Heart left ventricle (tissue), 16 donors: ENCODE results near the gene NOS1AP. TPM values are rescaled to one million over a fixed set of nuclear protein-coding genes. Genes with fewer than 3 reads are reported as not detected.

Source experiments
- ATAC-seq, 4 donors: fragments of 200-7000 bp; cut with Tn5 transposase; one replicate each; pipeline ENCODE4 v1.9.1; 2020 to 2022; ENCODE audit warnings: moderate library complexity in 4 of 4, mild to moderate bottlenecking in 3 of 4, moderate number of reproducible peaks in 1 of 4
- DNase-seq, 5 donors: peaks; one replicate each; pipeline ENCODE4 v3.0.0-alpha.2; 2020
- H3K27ac ChIP-seq, 12 donors: fragments of 200-600 bp; sonication (generic) in 4 of 12; one replicate each; pipeline versions ENCODE4 v1.5.0 to v1.8.0; 2016 to 2022; ENCODE audit warnings: mild to moderate bottlenecking in 2 of 12
- H3K27me3 ChIP-seq, 9 donors: fragments of 200-600 bp; sonication (generic) in 2 of 9; one replicate each; pipeline versions ENCODE4 v1.5.1 to v1.8.0; 2016 to 2022; ENCODE audit warnings: mild to moderate bottlenecking in 3 of 9
- H3K36me3 ChIP-seq, 9 donors: fragments of 200-600 bp; sonication (generic) in 2 of 9; one replicate each; pipeline versions ENCODE4 v1.5.0 to v1.8.0; 2018 to 2022; ENCODE audit warnings: mild to moderate bottlenecking in 2 of 9
- H3K4me1 ChIP-seq, 12 donors: fragments of 200-600 bp; sonication (generic) in 4 of 12; one replicate each; pipeline versions ENCODE4 v1.5.0 to v1.8.0; 2016 to 2022; ENCODE audit warnings: mild to moderate bottlenecking in 3 of 12
- H3K4me3 ChIP-seq, 12 donors: fragments of 200-600 bp; sonication (generic) in 4 of 12; one replicate each; pipeline versions ENCODE4 v1.5.0 to v1.8.0; 2017 to 2022; ENCODE audit warnings: mild to moderate bottlenecking in 9 of 12, moderate library complexity in 4 of 12
- H3K9me3 ChIP-seq, 12 donors: fragments of 200-600 bp; sonication (generic) in 4 of 12; one replicate each; pipeline versions ENCODE4 v1.5.0 to v1.8.0; 2016 to 2022; ENCODE audit warnings: mild to moderate bottlenecking in 1 of 12
- POLR2A ChIP-seq, 2 donors: fragments of 450-650 bp; IDR thresholded peaks; one replicate each; pipeline ENCODE4 v1.6.1; 2017; ENCODE audit warnings: antibody characterized with exemption in 2 of 2, mild to moderate bottlenecking in 2 of 2, moderate library complexity in 2 of 2
- WGBS, 4 donors: extraction: QIAGEN DNeasy Blood & Tissue Kit in 2 of 4; methylation state at CpG; one replicate each; pipeline versions ENCODE4 v1.1.5 to v1.1.7; 2013 to 2018; 5-methylcytosine and 5-hydroxymethylcytosine counted together
- intact Hi-C, 10 donors: fragments of 100-400 bp; cut with DNase I; formaldehyde crosslinking; loops; one replicate each; pipeline versions ENCODE4 v1.11.1 to v1.14.2; 2022
- polyA plus RNA-seq, 2 donors: library from polyadenylated mRNA; stranded (reverse); fragments of 200-250 nt; gene quantifications; one replicate each; pipeline ENCODE4 v1.2.3, GENCODE V29; 2013
- total RNA-seq, 9 donors: library from RNA; depleted of rRNA in 2 of 9; stranded (reverse); fragments of >200 nt in 2 of 9; fragmentation: NEBNext Ultra II Directional in 3 of 9; extraction: Animal tissue kit (Norgen Biotek cat#: 25700) in 3 of 9; gene quantifications; one replicate each; pipeline versions ENCODE4 v1.1.0 to v1.2.4, GENCODE V29; 2016 to 2023
- TF ChIP-seq, protein P1 (sequence below), 12 donors: fragments of 200-600 bp; sonication (generic) in 4 of 12; IDR thresholded peaks; one replicate each; pipeline versions ENCODE4 v1.5.0 to v1.8.0; 2018 to 2022; ENCODE audit warnings: antibody characterized with exemption in 12 of 12, mild to moderate bottlenecking in 5 of 12
- donor health status: ischemic (EF 13 %, LVEDD 7.1; RV severe dilation, severe dysfunction).
- donor health status: healthy with polysubstance abuse.
- donor health status: DM: no; HTN: yes; CAD: no.
- donor health status: DM: no; HTN: no; CAD: no.
- donor health status: ischemic (EF 25% LVEDD 6.9; RV normal size, moderate dysfunction).
- donor health status: ischemic (EF 25% LVEDD 5.7; RV mildly dilated, moderate dysfunction).
- donor health status: healthy.
- donor health status: DM: yes; HTN: yes; CAD: no.
- donor health status: ischemic (EF 35%, LVEDD 5.7; RV mildly dilated, moderate dysfunction).
- donor health status: nonischemic (EF 11% LVEDD 7.7; RV severe dilation, severe dysfunction).
- donor health status: DM: yes; HTN: yes; CAD: no.
- donor health status: PGD.
- donor health status: ischemic (EF 29% LVEDD 5.4; RV normal size, mild dysfunction).
- donor health status: nonischemic (EF 23%, LVEDD 6.1; RV moderate dilation, normal function).

The NOS1AP gene
- total and polyA plus RNA-seq, 11 donors, result 1.1 to 6.4 (median 4.3) TPM

DNA sequence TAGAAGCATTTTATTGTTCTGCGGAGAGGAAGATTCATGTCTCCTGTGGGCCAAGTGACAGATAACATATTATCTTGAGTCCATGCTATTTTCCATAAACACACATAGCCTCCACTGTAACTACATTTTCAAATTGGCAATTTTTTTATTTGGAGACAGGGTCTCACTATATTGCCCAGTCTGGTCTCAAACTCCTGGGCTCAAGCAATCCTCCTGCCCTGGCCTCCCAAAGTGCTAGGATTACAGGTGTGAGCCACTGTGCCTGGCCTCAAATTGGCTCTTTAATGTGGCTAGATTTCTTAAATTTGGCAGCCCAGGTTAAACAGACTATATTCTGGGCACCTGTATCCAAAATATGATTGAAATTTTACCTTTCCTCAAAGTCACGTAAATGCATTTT, 13.8 kb downstream of the NOS1AP start:
- ATAC-seq (no peak), DNase-seq (no peak)
- intact Hi-C loops, result no loop called here
- Histone ChIP-seq H3K4me3 (no peak overlapping the region), H3K27ac (no peak overlapping the region), H3K9me3 (no peaks in the 10 kb centered on the region), H3K4me1 (peaks cover 0 to 19% (median 0%) of the 10 kb centered on the region in 12 donors), H3K36me3 (no peaks in the 10 kb centered on the region), H3K27me3 (no peaks in the 10 kb centered on the region)
- WGBS, 4 donors, result 94 to 99% (median 96%) methylated on average over 2 of the region's 2 CpGs
- TF ChIP-seq, protein P1, sequence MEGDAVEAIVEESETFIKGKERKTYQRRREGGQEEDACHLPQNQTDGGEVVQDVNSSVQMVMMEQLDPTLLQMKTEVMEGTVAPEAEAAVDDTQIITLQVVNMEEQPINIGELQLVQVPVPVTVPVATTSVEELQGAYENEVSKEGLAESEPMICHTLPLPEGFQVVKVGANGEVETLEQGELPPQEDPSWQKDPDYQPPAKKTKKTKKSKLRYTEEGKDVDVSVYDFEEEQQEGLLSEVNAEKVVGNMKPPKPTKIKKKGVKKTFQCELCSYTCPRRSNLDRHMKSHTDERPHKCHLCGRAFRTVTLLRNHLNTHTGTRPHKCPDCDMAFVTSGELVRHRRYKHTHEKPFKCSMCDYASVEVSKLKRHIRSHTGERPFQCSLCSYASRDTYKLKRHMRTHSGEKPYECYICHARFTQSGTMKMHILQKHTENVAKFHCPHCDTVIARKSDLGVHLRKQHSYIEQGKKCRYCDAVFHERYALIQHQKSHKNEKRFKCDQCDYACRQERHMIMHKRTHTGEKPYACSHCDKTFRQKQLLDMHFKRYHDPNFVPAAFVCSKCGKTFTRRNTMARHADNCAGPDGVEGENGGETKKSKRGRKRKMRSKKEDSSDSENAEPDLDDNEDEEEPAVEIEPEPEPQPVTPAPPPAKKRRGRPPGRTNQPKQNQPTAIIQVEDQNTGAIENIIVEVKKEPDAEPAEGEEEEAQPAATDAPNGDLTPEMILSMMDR (IDR thresholded peaks at IDR 0.05), result no peak
- TF ChIP-seq POLR2A (IDR thresholded peaks at IDR 0.05), result no peak

DNA sequence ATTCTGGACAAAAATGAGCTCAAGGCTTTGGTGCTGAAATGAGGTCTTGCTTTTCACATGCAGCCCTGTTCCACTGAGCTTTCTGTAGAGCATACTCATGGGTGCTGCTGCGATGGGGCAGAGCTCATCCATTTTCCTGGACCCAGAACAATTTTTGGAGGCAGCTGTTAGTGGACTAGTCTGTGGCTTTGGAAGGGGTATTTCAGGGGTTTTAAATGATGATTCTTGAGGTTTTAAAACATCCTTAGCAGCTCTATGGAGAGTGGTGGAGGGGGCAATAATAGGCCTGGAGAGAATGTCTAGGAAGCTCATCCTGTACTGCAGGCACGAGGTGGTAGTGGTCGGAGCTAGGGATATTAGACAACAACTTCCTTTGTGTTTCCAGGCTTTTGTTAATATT, 16.5 kb downstream of the NOS1AP start:
- Histone ChIP-seq H3K36me3 (no peaks in the 10 kb centered on the region), H3K9me3 (peaks cover 0 to 6% (median 0%) of the 10 kb centered on the region in 12 donors), H3K4me1 (peaks cover 0 to 3% (median 0%) of the 10 kb centered on the region in 12 donors), H3K27ac (no peak overlapping the region), H3K27me3 (no peaks in the 10 kb centered on the region), H3K4me3 (no peak overlapping the region)
- ATAC-seq, result no peak
- WGBS, 4 donors, result 81 to 88% (median 83%) methylated on average over 3 of the region's 3 CpGs
- intact Hi-C loops, result no loop called here
- TF ChIP-seq POLR2A (IDR thresholded peaks at IDR 0.05), result no peak
- TF ChIP-seq, protein P1 (IDR thresholded peaks at IDR 0.05), result no peak
- no peak for DNase-seq

DNA sequence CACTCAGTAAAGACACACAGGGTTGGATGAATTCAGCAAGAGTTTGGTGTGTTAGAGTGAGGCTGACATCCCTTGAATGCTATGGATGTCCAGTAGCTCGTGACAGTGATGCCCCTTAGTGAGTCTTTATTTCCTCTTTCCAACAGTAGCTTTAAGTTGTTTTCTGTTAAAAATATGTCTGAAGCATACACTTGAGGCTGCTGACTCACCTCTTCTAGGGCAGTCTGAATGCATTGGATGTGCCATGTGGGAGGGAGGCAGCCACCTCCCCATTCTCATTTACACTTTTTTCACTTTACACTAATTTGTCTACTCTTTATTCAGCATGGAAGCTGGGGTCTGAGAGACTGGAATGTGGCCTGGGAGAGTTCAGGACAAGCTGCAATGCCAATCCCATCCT, 17.6 kb downstream of the NOS1AP start:
- no peak for DNase-seq
- no peak overlapping the region for H3K27ac ChIP-seq
- H3K9me3 ChIP-seq, result peaks cover 0 to 6% (median 0%) of the 10 kb centered on the region in 12 donors
- intact Hi-C loops, result no loop called here
- no peaks in the 10 kb centered on the region for H3K36me3 ChIP-seq
- TF ChIP-seq, protein P1 (IDR thresholded peaks at IDR 0.05), result no peak
- TF ChIP-seq POLR2A (IDR thresholded peaks at IDR 0.05), result no peak
- H3K4me1 ChIP-seq, result peaks cover 0 to 5% (median 0%) of the 10 kb centered on the region in 12 donors
- WGBS, 4 donors, result 78 to 96% (median 88%) methylated on average over 1 of the region's 1 CpG
- ATAC-seq, result no peak
- H3K27me3 ChIP-seq, result no peaks in the 10 kb centered on the region
- H3K4me3 ChIP-seq, result no peak overlapping the region

DNA sequence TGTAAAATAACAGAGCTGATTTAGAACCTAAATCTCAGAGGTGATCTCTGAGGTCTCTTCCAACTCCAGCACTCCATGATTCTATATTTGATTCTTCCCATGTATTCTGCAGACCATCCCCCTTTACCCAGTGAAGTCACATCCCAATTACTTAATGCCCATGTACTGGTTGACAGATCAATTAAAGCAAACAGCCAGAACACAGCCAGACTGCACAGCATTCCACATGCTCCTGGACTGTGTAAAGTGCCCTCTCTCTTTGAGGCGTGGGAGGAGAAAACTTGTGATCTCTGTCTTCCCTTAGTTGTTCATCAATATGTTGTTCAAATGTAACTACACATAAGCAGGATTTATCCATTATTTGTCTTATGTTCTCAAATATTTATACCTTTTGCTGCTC, 18.1 kb downstream of the NOS1AP start:
- Histone ChIP-seq H3K27ac (no peak overlapping the region), H3K4me3 (no peak overlapping the region), H3K36me3 (no peaks in the 10 kb centered on the region), H3K4me1 (peaks cover 0 to 10% (median 0%) of the 10 kb centered on the region in 12 donors), H3K9me3 (peaks cover 0 to 6% (median 0%) of the 10 kb centered on the region in 12 donors), H3K27me3 (no peaks in the 10 kb centered on the region)
- TF ChIP-seq, protein P1 (IDR thresholded peaks at IDR 0.05), result no peak
- no peak for TF ChIP-seq POLR2A (IDR thresholded peaks at IDR 0.05)
- DNase-seq (no peak), ATAC-seq (no peak)
- intact Hi-C loops, result no loop called here
- 91 to 98% (median 95%) methylated on average over 1 of the region's 1 CpG for WGBS, 4 donors
